HepG2 (cell line): Measurements from ENCODE around the gene IP6K3. TPM values are rescaled to one million over a fixed set of nuclear protein-coding genes. Genes with fewer than 3 reads are reported as not detected.

Source experiments
- AHDC1 ChIP-seq: sonication (generic); formaldehyde crosslinking; IDR thresholded peaks from 2 replicates; pipeline ENCODE4 v1.5.1; 2020; ENCODE audit warnings: mild to moderate bottlenecking, missing genetic modification reagents, borderline replicate concordance
- POLR2AphosphoS2 ChIP-seq: IDR thresholded peaks from 2 replicates; pipeline ENCODE4 v1.6.1; 2011; ENCODE audit warnings: low read depth, low read length, improper control_type of control experiment
- REL ChIP-seq: sonication (generic); formaldehyde crosslinking; conservative IDR thresholded peaks from 2 replicates; pipeline ENCODE4 v1.8.0; 2022; ENCODE audit warnings: mild to moderate bottlenecking, missing genetic modification reagents, moderate library complexity
- ZBTB10 ChIP-seq: sonication (generic); formaldehyde crosslinking; IDR thresholded peaks from 2 replicates; pipeline ENCODE4 v1.4.0; 2020; ENCODE audit warnings: missing genetic modification reagents, borderline replicate concordance
- ZBTB34 ChIP-seq: sonication (generic); formaldehyde crosslinking; IDR thresholded peaks from 2 replicates; pipeline ENCODE4 v1.8.0; 2022; ENCODE audit warnings: mild to moderate bottlenecking, missing genetic modification reagents
- ZHX1 ChIP-seq: sonication (generic); formaldehyde crosslinking; IDR thresholded peaks from 2 replicates; pipeline ENCODE4 v1.8.1; 2022; ENCODE audit warnings: low read depth, mild to moderate bottlenecking, missing genetic modification reagents
- ZNF552 ChIP-seq: sonication (generic); formaldehyde crosslinking; IDR thresholded peaks from 2 replicates; pipeline ENCODE4 v1.9.0; 2022; ENCODE audit warnings: missing genetic modification reagents, mild to moderate bottlenecking, borderline replicate concordance
- ZNF563 ChIP-seq: sonication (generic); formaldehyde crosslinking; IDR thresholded peaks from 2 replicates; pipeline ENCODE4 v1.8.0; 2022; ENCODE audit warnings: mild to moderate bottlenecking, moderate library complexity, missing genetic modification reagents
- ZNF574 ChIP-seq: sonication (generic); formaldehyde crosslinking; IDR thresholded peaks from 2 replicates; pipeline ENCODE4 v1.4.0; 2020; ENCODE audit warnings: missing genetic modification reagents
- ZNF768 ChIP-seq: sonication (generic); formaldehyde crosslinking; IDR thresholded peaks from 2 replicates; pipeline ENCODE4 v1.4.0; 2020; ENCODE audit warnings: missing genetic modification reagents
- ZNF850 ChIP-seq: sonication (generic); formaldehyde crosslinking; conservative IDR thresholded peaks from 2 replicates; pipeline ENCODE4 v1.9.0; 2021; ENCODE audit warnings: mild to moderate bottlenecking, missing genetic modification reagents
- polyA plus RNA-seq, 8 experiments: library from polyadenylated mRNA; depleted of rRNA in 3 of 8; stranded (reverse) in 7 of 8; unstranded in 1 of 8; fragments of >200 nt; fragmentation: Illumina TruSeq in 4 of 8; extraction: Trizol in 4 of 8; gene quantifications; 2 replicates each; pipeline versions ENCODE4 v1.2.1 to v1.2.3, GENCODE V29; 2011 to 2016; ENCODE audit warnings: low read depth in 4 of 8, missing spikeins in 1 of 8, mixed read lengths in 1 of 8; ENCODE audit not compliant: insufficient read depth in 1 of 8
- total RNA-seq, 5 experiments: library from RNA; depleted of rRNA; stranded (reverse); fragments of >200 nt; fragmentation: Illumina TruSeq; extraction: Trizol; gene quantifications; 2 replicates each; pipeline ENCODE4 v1.2.3, GENCODE V29; 2016; ENCODE audit warnings: low read depth in 1 of 5

Gene IP6K3
- total and polyA plus RNA-seq, 2 of the 13 experiments (the other 11 are each of a cell fraction or from before 2014, with no cell fraction given): 0.11 to 0.18 TPM

- peak; percentile 98 for TF ChIP-seq ZNF574 (CRISPR knock-in tag)
- TF ChIP-seq POLR2AphosphoS2: no peak
- no peak for TF ChIP-seq ZBTB34 (CRISPR knock-in tag)
- TF ChIP-seq REL (CRISPR knock-in tag): 0 out of 2 replicates have a peak, but pooled peaks have one; percentile 53
- peak; percentile 100 for TF ChIP-seq ZHX1
- TF ChIP-seq ZNF768: peak; percentile 70; the same call in 1 of the 2 replicates
- TF ChIP-seq ZNF552 (CRISPR knock-in tag): no peak
- no peak; the same call in 1 of the 2 replicates for TF ChIP-seq ZNF850 (CRISPR knock-in tag)
- peak; percentile 66; the same call in 1 of the 2 replicates for TF ChIP-seq ZBTB10
- no peak for TF ChIP-seq AHDC1 (CRISPR knock-in tag)
- peak; percentile 97 for TF ChIP-seq ZNF563 (CRISPR knock-in tag)
These were observed 42.2 kb upstream of the IP6K3 start, which contains the start of gene LEMD2 (continued) for GRCh38 chr6:33788694-33789549.
